HG02885 (cell line): ENCODE data around the gene MEAK7.

Experiments
- ATAC-seq: cut with Tn5 transposase; IDR thresholded peaks from one replicate; pipeline ENCODE4 v1.9.1; 2021; ENCODE audit warnings: mild to moderate bottlenecking; ENCODE audit not compliant: unreplicated experiment, poor library complexity

Gene MEAK7

DNA sequence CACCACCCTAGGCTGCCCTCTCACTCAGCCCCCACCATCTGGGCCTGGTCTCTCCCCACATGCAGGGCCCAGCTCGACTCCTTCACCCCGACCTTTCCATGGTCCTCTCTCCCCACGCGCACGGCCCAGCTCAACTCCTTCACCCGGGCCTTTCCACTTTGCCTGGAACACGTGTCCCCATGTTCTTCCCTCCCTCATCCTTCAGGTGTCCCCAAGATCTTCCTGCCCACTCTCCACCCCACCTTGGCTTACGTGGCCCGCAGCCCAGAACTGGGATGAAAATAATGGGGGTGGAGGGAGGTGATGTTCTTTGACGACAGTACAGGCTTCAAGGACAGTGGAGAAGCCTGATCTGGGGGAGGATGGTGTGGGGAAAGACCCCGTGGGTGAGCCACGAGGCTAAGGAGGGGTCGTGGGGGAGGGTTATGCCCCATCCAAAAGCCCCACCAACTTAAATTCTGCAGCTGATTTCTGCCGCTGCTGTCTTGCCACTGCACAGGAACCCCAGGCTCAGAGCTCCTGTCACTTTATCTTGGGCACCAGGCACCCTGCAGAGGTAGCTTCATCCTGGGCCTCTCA is 9.9 kb upstream of the MEAK7 start:
- ATAC-seq, result no peak

- no peak for ATAC-seq
Measured at GRCh38 chr16:84513666-84514065, 9.2 kb upstream of the MEAK7 start.

GRCh38 chr16:84513123-84513522 is 8.7 kb upstream of the MEAK7 start:
- no peak for ATAC-seq

GRCh38 chr16:84511831-84512230 is 7.4 kb upstream of the MEAK7 start:
- ATAC-seq, result no peak

- no peak for ATAC-seq
Measured at GRCh38 chr16:84511180-84511800, 6.8 kb upstream of the MEAK7 start.

DNA sequence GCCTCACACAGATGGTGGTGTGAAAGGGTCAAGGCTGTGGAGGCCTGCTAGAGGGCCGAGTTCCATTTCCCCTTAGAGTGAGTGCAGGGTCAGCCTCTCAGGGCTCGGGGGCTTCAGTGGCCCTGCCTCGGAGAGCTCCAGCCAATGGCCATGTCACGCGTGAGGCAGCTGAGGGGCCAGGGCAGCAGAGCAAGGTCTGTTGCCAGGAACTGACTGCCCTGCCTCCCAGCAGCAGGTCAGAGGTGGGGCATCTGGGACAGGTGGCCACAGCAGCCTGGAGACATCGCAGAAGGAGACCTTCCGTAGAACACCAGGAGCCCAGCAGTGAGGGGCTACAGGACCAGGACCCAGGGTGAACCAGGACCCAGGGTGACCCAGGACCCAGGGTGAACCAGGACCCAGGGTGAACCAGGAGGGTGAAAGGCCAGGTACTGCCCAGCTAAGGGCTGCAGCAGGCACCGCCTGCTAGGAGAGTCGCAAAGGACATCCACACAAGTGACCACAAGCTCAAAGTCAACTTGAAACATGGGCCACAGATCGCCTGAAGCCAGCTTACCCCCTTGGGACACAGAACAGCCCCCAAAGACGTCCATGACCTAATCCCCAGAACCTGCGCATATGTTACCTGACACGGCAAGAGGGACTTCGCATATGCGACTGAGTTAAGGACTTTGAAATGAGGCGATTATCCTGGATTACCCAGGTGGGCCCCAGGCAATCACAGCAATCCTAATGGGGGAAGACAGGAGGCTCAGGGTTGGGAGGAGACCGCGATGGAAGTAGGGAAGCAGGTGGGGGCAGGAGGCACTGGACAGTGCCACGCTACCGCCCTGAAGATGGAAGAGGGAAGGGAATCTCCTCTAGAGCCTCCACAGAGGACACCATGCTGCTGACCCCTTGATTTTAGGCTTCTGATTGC is 4.8 kb upstream of the MEAK7 start:
- ATAC-seq, result no peak

DNA sequence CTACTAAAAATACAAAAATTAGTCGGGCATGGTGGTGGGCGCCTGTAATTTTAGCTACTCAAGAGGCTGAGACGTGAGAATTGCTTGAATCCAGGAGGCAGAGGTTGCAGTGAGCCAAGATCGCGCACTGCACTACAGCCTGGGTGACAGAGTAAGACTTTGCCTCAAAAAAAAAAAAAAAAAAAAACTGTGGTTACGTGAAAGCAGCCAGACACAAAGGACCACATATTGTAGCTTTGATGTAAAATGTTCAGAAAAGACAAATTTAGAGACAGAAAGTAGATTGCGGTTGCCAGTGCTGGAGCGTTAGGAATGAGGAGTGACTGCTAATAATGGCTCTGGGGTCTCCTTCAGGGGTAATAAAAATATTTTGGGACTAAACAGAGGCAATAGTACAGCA is 4.0 kb upstream of the MEAK7 start:
- no peak for ATAC-seq

DNA sequence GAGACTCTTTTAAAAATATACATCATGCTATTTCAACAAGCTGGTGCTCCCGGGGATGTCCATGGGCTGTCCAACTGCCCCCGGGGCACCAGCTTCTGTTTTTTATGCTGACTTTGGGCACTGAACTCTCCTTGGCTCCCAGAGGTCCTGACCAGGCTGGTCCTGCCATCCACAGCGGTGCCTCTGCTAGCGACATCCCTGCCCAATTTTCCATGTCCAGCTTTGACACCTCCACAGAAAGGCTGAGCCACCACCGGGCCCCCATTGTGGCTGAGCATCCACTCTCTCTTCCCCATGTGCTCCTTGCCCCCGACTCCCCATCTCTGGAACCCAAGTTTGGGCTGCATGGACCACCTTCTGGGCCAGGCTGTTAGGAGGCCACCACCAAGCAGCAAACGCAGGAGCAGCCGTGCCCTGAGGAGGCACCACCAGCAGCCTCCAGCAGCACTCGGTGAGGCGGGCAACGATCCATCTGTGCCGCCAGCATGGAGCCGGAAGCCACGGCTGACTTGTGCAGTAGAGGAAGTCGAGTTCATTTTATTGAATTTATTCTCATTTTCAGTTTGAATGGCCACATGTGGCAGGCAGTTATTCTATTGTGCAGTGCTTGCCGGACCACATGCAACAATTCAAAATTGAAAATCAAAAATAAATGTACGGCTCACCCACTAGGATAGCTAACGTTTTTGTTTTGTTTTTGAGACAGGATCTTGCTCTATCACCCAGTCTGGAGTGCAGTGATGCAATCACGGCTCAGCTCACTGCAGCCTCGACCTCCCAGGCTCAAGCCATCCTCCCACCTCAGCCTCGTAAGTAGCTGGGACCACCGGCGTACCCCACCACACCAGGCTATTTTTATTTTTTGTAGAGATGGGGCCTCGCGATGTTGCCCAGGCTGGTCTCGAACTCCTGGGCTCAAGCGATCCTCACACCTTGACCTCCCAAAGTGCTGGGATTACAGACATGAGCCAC is 2.8 kb upstream of the MEAK7 start:
- ATAC-seq, result no peak

DNA sequence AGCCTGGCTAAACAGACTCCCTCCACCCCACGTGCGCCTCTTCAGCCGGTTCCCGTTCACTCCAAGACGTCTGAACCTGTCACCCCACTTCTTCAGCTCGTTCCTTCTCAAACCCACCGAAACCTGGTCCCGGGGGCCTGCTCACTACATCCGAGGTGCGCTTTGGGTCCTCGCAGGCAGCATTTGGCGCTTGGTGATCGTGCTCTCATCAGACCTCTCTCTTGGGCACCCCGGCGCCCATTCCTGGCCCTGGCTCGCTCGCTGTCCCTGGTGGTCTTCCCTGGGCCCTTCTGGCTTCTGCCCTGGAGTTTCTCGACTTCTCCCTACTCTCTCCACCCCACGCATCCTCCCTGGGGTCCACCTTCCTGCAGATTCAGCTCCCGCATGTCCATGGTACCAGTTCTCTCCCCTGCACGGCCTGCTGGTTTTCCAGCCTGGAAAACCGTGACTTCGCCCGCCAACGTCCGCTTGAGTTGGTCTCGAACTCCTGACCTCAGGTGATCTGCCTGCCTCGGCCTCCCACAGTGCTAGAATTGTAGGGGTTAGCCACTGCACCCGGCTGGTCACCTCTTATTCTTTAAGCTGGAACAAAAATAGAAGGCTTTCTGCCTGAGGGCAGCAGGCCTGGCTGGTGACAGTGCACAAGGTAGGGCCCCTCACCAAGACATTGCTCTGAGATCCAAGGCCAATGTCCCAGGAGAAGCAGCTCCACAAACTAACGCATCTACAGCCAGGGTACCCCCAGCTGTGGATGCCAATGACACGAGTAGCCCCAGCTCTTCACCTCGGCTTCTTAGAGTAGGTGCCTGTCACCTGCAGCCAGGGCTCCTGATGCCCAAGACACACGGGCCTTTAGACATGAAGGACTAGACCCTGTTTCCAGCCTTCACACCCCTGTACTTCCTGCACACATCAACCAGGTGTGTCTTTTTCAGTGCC is 1.1 kb upstream of the MEAK7 start:
- no peak for ATAC-seq

DNA sequence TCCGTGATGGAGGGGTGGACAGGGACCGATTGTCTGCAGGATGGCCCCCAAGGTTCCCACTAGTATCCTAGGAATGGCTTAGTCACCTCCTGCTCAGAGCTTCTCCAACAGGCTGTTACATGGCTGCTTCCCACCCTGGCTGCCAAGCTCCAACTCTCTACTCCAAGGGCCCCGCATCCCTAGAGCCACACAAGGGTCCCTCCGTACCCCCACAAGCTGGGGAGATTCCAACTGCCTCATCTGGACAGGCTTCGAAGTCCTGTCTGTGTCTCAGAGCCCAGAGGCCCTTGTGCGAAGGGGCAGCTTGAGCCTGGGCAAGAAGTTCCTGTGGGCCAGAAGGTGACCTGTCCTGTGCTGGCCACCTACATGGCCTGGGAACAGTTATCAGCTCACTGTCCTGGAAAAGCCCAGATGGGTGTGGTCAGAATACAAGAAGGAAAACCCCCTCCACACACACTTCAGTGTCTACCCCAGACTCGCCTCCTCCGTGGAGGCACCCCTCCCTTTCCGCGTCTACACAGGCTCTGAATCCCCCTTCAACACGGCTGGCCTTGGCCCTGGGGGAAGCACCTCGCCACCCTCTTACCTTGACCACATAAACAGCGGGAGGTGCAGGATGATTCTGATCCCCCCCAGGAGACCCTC is 586 bp downstream of the MEAK7 start:
- ATAC-seq, result no peak

GRCh38 chr16:84502581-84502980 is 1.9 kb downstream of the MEAK7 start:
- no peak for ATAC-seq

DNA sequence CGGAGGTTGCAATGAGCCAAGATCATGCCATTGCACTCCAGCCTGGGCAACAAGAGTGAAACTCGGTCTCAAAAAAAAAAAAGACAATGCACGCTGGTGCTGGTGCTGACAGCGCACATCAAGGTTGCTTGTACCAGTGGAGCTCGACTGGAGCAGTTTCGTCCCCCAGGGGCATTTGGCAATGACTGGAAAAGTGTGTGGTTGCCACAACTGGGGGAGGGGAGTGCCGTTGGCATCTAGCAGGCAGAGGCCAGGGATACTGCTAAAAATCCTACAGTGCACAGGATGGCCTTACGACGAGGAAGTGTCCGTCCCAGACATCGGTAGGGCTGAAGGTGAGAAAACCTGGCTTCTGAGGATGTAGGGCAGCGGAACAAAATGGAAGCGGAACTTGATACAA is 2.4 kb downstream of the MEAK7 start:
- ATAC-seq, result no peak

- no peak for ATAC-seq
Measured at GRCh38 chr16:84501077-84501735, 3.3 kb downstream of the MEAK7 start.

DNA sequence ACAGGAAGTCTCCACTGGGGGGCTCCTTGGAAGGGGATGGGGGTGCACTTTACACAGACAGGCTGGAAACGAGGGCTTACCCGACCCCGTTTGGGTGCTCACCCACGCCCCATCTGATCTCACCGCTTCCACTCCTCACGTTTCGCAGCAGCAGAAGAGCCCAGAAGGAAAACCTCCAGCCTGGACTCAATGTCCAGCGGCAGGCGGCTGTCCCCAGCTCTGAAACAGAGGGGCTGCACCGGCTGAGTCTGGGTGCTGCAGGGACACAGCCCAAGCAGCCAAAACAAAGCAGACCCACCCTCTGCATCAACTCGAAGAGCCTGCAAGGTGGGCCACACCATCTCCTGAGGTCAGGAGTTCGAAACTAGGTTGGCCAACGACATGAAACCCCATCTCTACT is 3.9 kb downstream of the MEAK7 start:
- no peak for ATAC-seq

GRCh38 chr16:84499638-84500037 is 4.8 kb downstream of the MEAK7 start:
- no peak for ATAC-seq

DNA sequence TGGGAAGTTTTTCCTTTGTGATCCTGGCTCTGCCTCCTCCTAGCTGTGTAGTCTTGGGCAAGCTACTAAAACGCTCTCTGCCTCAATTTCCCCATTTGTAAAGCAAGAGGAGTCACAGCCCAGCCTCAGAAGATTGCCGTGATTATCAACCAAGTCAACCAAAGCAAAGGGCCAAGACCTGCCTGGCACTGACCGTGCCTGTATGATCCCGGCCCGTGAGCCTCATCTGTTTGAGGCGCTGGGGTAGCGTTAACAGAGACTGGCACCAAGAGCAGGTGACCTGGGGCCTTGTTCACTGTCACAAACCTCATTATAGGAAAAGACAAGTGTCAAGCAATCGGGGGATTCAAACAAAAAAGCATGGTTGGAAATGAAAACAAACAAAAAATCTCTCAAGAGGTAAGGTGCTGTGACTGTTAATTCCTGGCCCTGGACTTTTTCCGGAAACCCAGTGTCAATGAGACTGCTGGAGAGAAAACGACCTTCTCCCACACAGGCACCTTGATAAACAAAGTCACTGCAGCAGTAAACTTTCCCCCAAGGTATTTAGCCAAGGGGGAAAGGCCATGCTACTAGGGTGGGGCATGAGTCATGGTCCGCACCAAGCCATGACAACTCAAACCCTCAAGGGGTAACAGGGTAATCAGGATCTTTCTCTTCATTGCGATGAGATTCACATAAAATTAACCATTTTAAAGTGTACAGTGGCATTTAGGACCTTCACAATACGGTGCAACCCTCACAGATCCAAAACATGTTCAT is 5.4 kb downstream of the MEAK7 start:
- no peak for ATAC-seq

DNA sequence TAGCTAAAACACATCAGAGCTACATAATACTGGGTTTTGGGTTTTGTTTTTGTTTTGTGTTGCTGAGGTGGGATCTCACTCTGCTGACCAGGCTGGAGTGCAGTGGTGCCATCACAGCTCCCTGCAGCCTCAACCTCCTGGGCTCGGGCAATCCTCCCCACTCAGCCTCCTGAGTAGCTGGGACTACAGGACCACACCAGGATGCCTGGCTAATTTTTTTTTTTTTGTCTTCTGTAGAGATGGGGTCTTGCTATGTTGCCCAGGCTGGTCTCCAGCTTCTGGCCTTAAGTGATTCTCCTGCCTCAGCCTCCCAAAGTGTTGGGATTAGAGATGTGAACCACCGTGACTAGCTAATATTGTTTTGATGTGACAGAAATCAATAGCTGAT is 6.2 kb downstream of the MEAK7 start:
- no peak for ATAC-seq
